GM19372 (cell line): ENCODE results near the gene USP7.
"Not testable (repeated sequence)": the region's sequence is repeated elsewhere in the genome, so short reads cannot be mapped to it uniquely, and the experiment has no call there.

ENCODE experiments used
- ATAC-seq: cut with Tn5 transposase; IDR thresholded peaks from one replicate; pipeline ENCODE4 v1.9.1; 2021; ENCODE audit warnings: mild to moderate bottlenecking, low read depth, moderate library complexity; ENCODE audit not compliant: unreplicated experiment

The USP7 gene

DNA sequence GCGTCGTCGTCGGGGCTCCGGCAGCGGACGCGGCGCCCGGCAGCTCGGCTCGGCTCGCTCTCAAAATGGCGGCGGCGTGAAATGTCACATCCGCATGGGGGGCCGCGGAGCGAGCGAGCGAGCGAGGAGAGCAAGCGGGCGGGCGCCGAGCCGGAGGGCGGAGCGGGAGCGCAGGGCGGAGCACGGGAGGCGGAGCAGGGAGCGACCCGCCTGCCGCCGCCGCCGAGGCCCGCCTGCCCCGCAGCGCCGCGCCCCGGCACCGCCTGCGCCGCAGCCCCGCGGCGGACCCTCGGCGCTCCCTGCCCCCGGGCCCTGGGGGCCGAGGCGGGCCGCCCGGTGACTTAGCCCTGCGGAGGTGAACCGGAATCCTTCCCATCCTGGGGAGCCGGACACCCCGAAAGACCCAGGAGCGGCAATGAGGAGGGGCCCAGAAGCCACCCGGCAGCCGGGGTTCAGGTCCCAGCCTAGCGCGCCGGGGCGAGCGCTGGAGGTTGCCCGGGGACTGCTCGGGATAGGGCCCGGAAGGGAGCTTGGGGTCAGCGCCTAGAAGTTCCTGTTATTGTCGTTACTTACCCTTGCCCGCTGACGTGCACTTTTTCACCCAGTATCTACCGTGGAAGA is at the start of gene USP7:
Gene USP7 (minus strand): TSS at position 86 of the 621 bp plus-strand sequence. CDS start 621 bp downstream, outside the sequence.
- peak; percentile 75 for ATAC-seq

- ATAC-seq = no peak
Observed at GRCh38 chr16:9013508-9013864, 49.8 kb upstream of the USP7 start.

DNA sequence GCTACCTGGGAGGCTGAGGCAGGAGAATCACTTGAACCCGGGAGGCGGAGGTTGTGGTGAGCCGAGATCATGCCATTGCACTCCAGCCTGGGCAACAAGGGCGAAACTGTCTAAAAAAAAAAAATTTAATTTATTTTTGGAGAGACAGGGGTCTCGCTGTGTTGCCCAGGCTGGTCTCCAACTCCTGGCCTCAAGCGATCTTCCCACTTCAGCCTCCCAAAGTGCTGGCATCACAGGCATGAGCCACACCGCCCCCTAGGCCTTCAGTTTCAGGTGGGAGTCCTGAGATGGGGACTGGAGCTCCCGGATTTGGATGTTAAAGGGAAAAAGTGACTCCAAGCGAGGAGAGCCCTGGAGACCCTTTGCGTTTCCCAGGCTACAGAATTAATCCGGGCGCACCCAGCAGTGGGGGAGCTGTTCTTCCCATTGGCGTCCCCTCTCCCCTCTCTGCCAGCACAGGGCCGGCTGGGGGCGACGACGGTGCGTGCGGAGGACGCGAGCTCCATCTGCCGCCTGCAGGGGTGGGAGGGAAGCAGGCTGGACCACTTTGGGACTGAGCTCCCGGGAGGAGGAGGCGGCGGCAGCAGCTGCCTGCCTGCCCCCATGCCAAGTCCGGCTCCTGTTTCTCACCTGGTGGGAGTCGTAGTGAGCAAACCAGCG is 49.3 kb upstream of the USP7 start:
- no peak for ATAC-seq

DNA sequence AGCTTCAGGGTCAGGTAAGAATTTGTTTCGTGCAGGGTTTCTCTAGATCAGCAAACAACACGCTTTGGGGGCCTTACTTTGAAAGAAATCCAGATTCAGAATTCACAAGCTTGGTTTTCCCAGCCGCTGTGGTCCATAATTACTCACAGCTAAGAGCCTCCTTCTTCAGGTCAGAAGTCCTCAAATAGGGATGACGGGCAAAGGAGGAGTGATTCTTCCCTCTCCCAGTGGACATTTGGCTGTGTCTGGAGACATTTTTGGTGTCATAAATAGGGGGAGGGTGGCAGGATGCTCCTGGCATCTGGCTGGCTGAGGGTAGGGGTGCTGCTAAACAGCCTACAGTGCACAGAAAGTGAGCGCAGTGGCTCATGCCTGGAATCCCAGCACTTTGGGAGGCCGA is 48.6 kb upstream of the USP7 start:
- ATAC-seq = no peak

DNA sequence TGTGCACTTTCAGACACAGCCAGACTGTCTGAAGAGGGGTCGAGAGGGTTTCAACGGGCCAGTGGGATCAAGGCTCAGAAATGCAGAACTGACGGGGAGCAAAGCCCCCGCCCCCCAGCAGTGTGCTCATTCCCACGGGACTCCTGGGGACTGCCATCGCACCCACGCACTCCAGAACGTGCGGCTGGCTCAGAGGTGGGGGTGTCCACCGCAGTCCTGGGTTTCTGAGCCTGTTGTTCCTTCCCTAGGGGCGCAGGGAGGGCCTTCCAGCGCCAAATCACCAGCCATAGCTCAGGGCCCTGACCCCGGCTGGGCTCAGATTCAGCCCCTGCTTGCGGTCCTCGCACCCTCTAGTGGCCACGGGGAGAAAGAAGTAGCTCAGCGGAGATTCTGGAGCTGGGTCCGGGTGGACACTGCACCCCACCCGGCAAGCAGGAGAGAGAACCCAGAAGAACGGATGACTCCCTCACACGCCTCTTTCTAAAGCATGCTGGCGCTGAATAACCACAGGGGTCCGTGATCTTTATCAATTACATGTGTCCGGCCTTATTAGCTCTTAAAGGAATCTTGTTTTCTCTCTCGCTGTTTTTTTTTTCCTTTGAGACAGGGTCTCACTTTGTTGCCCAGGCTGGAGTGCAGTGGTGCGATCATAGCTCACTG is 45.0 kb upstream of the USP7 start:
- no peak for ATAC-seq

GRCh38 chr16:9007177-9007794 is 43.6 kb upstream of the USP7 start:
- ATAC-seq = no peak

DNA sequence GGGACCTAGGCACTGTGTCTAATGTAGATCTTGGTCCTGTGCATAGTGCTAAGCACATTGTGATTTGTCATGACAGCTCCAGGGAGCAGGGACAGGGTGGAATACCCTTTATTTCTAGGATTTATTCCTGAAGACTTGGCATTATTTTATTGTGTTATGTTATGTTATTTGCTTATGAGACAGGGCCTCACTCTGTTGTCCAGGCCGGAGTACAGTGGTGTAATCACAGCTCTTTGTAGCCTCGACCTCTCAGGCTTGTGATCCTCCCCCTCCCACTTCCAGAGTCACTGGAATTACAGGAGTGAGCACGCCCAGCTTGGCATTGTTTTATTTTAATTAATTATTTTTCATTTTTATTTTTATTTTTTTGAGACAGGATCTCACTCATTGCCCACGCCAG is 40.5 kb upstream of the USP7 start:
- ATAC-seq = no peak

DNA sequence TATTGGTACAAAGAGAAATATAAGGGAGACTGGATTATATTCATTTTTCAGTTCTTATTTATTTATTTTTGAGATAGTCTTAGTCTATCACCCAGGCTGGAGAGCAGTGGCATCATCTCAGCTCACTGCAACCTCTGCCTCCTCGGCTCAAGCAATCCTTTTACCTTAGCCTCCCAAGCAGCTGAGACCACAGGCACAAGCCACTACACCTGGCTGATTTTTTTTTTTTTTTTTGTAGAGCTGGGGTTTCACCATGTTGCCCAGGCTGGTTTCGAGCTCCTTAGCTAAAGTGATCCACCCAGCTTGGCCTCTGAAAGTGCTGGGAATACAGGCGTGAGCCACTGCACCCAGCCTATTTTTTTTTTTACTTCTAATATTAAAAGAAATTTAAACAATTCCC is 40.1 kb upstream of the USP7 start:
- no peak for ATAC-seq

GRCh38 chr16:9003322-9003721 is 39.6 kb upstream of the USP7 start:
- ATAC-seq = no peak

DNA sequence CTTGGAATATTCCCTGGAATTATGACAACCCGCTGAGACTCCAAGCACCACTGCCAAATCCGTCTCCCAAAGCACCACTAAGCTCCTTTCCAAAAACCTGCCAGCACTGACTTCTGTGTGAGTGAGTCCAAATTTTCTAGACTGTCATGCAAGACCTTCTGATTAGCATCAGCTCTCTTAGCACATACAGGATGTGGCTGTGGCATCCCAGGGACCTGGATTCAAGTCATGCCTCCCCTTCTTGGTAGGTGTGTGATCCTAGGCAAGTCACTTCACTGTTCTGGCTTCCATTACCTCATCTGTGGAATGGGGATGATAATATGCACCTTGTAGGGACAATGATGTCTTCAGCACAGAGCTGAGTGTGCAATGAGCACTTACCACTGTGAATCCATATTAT is 38.3 kb upstream of the USP7 start:
- ATAC-seq = no peak

GRCh38 chr16:9000664-9001063 is 37.0 kb upstream of the USP7 start:
- no peak for ATAC-seq

GRCh38 chr16:8999800-9000199 is 36.1 kb upstream of the USP7 start:
- ATAC-seq = no peak

DNA sequence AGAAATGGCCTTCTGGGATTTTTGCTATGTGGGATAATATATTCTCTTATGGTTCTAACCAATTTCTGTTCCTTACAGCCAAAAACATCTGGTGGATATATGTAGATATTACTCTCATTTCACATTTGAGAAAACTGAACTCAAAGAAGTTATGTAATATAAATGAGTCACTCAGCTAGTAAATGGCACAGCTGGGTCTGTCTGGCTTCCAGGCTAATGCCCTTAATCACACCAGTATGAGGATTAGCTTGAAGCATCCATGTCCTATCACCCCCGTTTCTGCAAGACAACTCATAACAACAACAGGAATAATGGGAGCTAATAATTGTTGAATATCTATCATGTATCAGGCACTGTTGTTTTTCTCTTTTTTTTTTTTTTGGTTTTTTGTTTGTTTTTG is 34.4 kb upstream of the USP7 start:
- ATAC-seq = no peak

- ATAC-seq = no peak
Observed at GRCh38 chr16:8996891-8997290, 33.2 kb upstream of the USP7 start.

- ATAC-seq = no peak
Observed at GRCh38 chr16:8990445-8990844, 26.7 kb upstream of the USP7 start.

DNA sequence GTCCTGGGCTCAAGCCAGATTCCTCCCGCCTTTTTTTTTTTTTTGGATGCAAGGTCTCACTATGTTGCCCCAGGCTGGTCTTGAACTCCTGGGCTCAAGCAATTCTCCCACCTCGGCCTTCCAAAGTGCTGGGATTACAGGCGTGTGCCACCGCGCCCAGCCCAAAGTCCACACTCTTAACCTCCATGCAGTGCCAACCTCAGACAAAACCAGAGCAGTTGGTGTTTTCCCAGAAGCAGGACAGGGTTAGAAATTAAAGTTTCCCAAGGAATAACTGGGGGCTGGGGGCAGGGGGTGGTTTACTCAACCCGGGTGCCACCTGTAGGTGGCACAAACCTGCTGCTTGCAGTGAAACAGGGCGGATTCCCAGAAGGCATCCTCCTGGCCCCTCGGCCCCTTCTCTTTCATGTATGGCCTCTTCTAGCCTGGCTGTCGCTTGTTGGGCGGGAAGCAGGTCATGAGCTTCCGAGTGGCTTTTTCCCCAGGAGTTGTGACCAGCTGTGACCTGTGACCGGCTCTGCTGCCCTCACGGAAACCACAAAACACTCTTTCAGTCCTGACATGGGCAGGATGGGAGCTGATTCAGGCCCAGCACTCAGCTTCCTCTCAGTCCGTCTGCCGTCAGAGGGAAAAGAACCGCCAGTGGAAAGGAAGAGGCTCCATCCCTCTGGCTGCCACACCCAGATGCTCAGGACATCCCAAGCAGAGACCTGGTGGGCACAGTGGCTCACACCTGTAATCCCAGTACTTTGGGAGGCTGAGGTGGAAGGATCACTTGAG is 25.6 kb upstream of the USP7 start:
- ATAC-seq = no peak

- no peak for ATAC-seq
Observed at GRCh38 chr16:8986818-8987191, 23.1 kb upstream of the USP7 start.

DNA sequence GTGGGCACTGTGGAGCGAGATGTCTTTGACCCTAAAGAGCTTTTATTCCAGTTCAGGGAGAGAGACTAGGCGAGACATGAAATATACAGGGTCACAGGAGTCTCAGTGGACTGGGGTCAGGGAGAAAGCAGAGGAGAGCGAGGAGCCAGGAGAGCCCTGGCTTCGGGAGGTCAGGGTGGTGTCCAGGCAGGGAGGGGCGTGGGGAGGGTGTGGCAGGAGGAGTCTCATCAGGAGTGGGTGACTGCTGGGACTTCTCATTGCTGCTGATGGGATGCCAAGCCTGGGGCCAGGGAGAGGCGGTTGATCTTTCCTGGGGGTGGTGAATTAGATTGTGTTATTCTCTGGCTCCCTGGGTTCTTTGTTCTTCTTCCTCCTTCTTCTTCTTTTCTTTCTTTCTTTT is 22.4 kb upstream of the USP7 start:
- ATAC-seq = no peak

- no peak for ATAC-seq
Observed at GRCh38 chr16:8982816-8983215, 19.1 kb upstream of the USP7 start.

DNA sequence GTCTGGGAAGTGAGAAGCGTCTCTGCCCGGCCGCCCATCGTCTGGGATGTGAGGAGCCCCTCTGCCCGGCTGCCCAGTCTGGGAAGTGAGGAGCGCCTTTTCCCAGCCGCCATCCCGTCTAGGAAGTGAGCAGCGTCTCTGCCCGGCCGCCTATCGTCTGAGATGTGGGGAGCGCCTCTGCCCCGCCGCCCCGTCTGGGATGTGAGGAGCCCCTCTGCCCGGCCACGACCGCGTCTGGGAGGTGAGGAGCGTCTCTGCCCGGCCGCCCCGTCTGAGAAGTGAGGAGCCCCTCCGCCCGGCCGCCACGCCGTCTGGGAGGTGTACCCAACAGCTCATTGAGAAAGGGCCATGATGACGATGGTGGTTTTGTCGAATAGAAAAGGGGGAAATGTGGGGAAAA is 18.2 kb upstream of the USP7 start:
- ATAC-seq = not testable (repeated sequence)

GRCh38 chr16:8976189-8976588 is 12.5 kb upstream of the USP7 start:
- ATAC-seq = not testable (repeated sequence)
